HFFc6 (cell line): ENCODE data around the gene CLCA4. TPM values are rescaled to one million over a fixed set of nuclear protein-coding genes. Genes with fewer than 3 reads are reported as not detected.

Experiments used
- DNase-seq: peaks from one replicate; pipeline ENCODE4 v3.0.0-alpha.2; 2018
- H3K27ac Mint-ChIP-seq: 2 replicates; pipeline ENCODE4 v1.8.0; 2020; ENCODE audit warnings: mild to moderate bottlenecking, mixed read lengths
- H3K27me3 Mint-ChIP-seq: 2 replicates; pipeline ENCODE4 v1.8.0; 2021; ENCODE audit warnings: mild to moderate bottlenecking, moderate library complexity, mixed read lengths; ENCODE audit not compliant: insufficient read depth
- H3K36me3 Mint-ChIP-seq: 2 replicates; pipeline ENCODE4 v1.8.0; 2021; ENCODE audit warnings: low read depth, mixed read lengths
- H3K4me1 Mint-ChIP-seq: 2 replicates; pipeline ENCODE4 v1.8.0; 2020; ENCODE audit warnings: low read depth, mixed read lengths
- H3K4me3 Mint-ChIP-seq: 2 replicates; pipeline ENCODE4 v1.8.0; 2020; ENCODE audit warnings: mild to moderate bottlenecking, moderate library complexity, mixed read lengths
- H3K9me3 Mint-ChIP-seq: 2 replicates; pipeline ENCODE4 v1.8.0; 2020; ENCODE audit warnings: mild to moderate bottlenecking, mixed read lengths
- total RNA-seq, 6 experiments: library from RNA; stranded (reverse); fragmentation: NEBNext Ultra II Directional; extraction: Animal tissue kit (Norgen Biotek cat#: 25700); gene quantifications; 2 replicates in 1 of 6; 3 replicates in 5 of 6; pipeline ENCODE4 v1.2.3, GENCODE V29; 2021
- TF ChIP-seq, protein P1 (sequence below): fragments of 200-600 bp; sonication (generic); IDR thresholded peaks from 2 replicates; pipeline ENCODE4 v1.5.0; 2021; ENCODE audit warnings: antibody characterized with exemption, mild to moderate bottlenecking

The CLCA4 gene
- total RNA-seq, 6 experiments from 2014 or later = 0.17 TPM; not detected in 5

GRCh38 chr1:86616871-86617270 lies 70.0 kb downstream of the CLCA4 start:
- no peaks in the 10 kb centered on the region; the same call in 1 of the 2 replicates for H3K27me3 Mint-ChIP-seq
- no peaks in the 10 kb centered on the region for H3K4me1 Mint-ChIP-seq
- no peaks in the 10 kb centered on the region; the same call in 1 of the 2 replicates for H3K36me3 Mint-ChIP-seq
- H3K9me3 Mint-ChIP-seq = peaks cover 22% of the 10 kb centered on the region
- TF ChIP-seq, protein P1, sequence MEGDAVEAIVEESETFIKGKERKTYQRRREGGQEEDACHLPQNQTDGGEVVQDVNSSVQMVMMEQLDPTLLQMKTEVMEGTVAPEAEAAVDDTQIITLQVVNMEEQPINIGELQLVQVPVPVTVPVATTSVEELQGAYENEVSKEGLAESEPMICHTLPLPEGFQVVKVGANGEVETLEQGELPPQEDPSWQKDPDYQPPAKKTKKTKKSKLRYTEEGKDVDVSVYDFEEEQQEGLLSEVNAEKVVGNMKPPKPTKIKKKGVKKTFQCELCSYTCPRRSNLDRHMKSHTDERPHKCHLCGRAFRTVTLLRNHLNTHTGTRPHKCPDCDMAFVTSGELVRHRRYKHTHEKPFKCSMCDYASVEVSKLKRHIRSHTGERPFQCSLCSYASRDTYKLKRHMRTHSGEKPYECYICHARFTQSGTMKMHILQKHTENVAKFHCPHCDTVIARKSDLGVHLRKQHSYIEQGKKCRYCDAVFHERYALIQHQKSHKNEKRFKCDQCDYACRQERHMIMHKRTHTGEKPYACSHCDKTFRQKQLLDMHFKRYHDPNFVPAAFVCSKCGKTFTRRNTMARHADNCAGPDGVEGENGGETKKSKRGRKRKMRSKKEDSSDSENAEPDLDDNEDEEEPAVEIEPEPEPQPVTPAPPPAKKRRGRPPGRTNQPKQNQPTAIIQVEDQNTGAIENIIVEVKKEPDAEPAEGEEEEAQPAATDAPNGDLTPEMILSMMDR = no peak
- DNase-seq = no peak
- no peak overlapping the region for H3K4me3 Mint-ChIP-seq
- no peak overlapping the region for H3K27ac Mint-ChIP-seq

- Mint-ChIP-seq H3K9me3 (peaks cover 10% of the 10 kb centered on the region), H3K27ac (no peak overlapping the region), H3K4me3 (no peak overlapping the region), H3K4me1 (no peaks in the 10 kb centered on the region), H3K36me3 (no peaks in the 10 kb centered on the region), H3K27me3 (peaks cover 2% of the 10 kb centered on the region; the same call in 1 of the 2 replicates)
- DNase-seq = no peak
- TF ChIP-seq, protein P1 = no peak
Observed at GRCh38 chr1:86618358-86618757, 71.5 kb downstream of the CLCA4 start.

GRCh38 chr1:86619313-86619712 lies 72.4 kb downstream of the CLCA4 start:
- H3K27ac Mint-ChIP-seq = no peak overlapping the region
- H3K36me3 Mint-ChIP-seq = no peaks in the 10 kb centered on the region
- no peak for DNase-seq
- H3K4me3 Mint-ChIP-seq = no peak overlapping the region
- H3K9me3 Mint-ChIP-seq = peaks cover 3% of the 10 kb centered on the region
- no peaks in the 10 kb centered on the region for H3K4me1 Mint-ChIP-seq
- H3K27me3 Mint-ChIP-seq = peaks cover 2% of the 10 kb centered on the region; the same call in 1 of the 2 replicates
- TF ChIP-seq, protein P1 = no peak

- H3K4me3 Mint-ChIP-seq = no peak overlapping the region
- H3K4me1 Mint-ChIP-seq = no peaks in the 10 kb centered on the region
- no peaks in the 10 kb centered on the region for H3K36me3 Mint-ChIP-seq
- no peaks in the 10 kb centered on the region for H3K9me3 Mint-ChIP-seq
- peaks cover 2% of the 10 kb centered on the region for H3K27me3 Mint-ChIP-seq
- no peak overlapping the region for H3K27ac Mint-ChIP-seq
- DNase-seq = no peak
- TF ChIP-seq, protein P1 = no peak
Observed at GRCh38 chr1:86621286-86621685, 74.4 kb downstream of the CLCA4 start.

Other genes with a start within 250 kb of the CLCA4 start
- 10 to 100 TPM; 19.6 to 25.6 (median 21.0) TPM for gene ODF2L, start 150.8 kb upstream of the CLCA4 start, total RNA-seq
- gene CLCA2, start 122.9 kb upstream of the CLCA4 start, total RNA-seq = under 1 TPM; 0.09 to 0.50 (median 0.18) TPM
- gene CLCA1, start 78.2 kb upstream of the CLCA4 start, total RNA-seq = not detected
- 100 to 1,000 TPM in 3 of 6 experiments, 10 to 100 TPM in 3; 91.0 to 102 (median 100) TPM for gene SH3GLB1, start 157.5 kb downstream of the CLCA4 start, total RNA-seq